ENCODE data around the gene CIDEB. TPM values are rescaled to one million over a fixed set of nuclear protein-coding genes. Genes with fewer than 3 reads are reported as not detected.

Gene CIDEB
- total RNA-seq (32.8 and 34.3 TPM in 2 replicates), polyA plus RNA-seq (17.9 and 26.2 TPM in 2 replicates), polyA minus RNA-seq (15.1 and 25.2 TPM in 2 replicates)
- total RNA-seq (2013), result 10.8 TPM

- peaks cover 3 to 58% of the 10 kb centered on the region in 2 experiments for H3K36me3 ChIP-seq (replicated peaks in 1 of 2; ENCODE audit: control extremely low read depth in 1 of 2, control insufficient read depth in 1 of 2, extremely low read depth in 1 of 2, insufficient read depth in 2 of 2, low read length in 1 of 2)
- intact Hi-C loops (cut with micrococcal nuclease), result loop anchor here (1.0 kb wide), 3 partner anchors 8 to 91 kb away; partner anchors contain the start of genes DHRS1, MDP1, NOP9 and RABGGTA
- H3K4me3 ChIP-seq (ENCODE audit: control extremely low read depth in 1 of 5, extremely low read depth in 1 of 5, insufficient read depth in 1 of 5, low read depth in 2 of 5, low read length in 4 of 5), result no peak within 1 kb of the TSS
- whole genome bisulfite sequencing (ENCODE audit: insufficient coverage), result 58% methylated on average over 6 of the region's 6 CpGs
- H3K9me3 ChIP-seq (ENCODE audit: control extremely low read depth in 1 of 3, control insufficient read depth in 2 of 3, insufficient read depth in 1 of 3, low read length in 2 of 3), result no peaks in the 10 kb centered on the region
- ChIA-PET CTCF (interaction anchor here (0.7 to 9.4 kb wide), 50 partner anchors 10 to 688 kb away, joined by 3 to 116 read pairs (median 4); partner anchors contain the start of genes CBLN3, CHMP4A, DCAF11 and DHRS1), POLR2A (interaction anchor here (0.8 to 1.6 kb wide), 3 partner anchors 8 to 66 kb away, joined by 4 to 12 read pairs (median 6); partner anchors contain the start of genes DHRS1, NOP9 and TINF2)
- no peak for ATAC-seq (ENCODE audit: low read depth)
- no peaks in the 10 kb centered on the region for H3K27me3 Mint-ChIP-seq
- H3K27me3 ChIP-seq (replicated peaks in 1 of 4; ENCODE audit: control extremely low read depth in 1 of 4, control insufficient read depth in 3 of 4, insufficient read depth in 4 of 4, low read length in 3 of 4), result no peaks in the 10 kb centered on the region
- H3K9ac ChIP-seq (ENCODE audit: low read length), result no peak within 1 kb of the TSS
- no peak within 1 kb of the TSS for H3K4me3 Mint-ChIP-seq
- H3K4me1 ChIP-seq (ENCODE audit: control insufficient read depth in 2 of 2, insufficient read depth in 2 of 2, low read length in 2 of 2), result peaks cover 22 to 36% of the 10 kb centered on the region in 2 donors
- no peak within 1 kb of the TSS for H2AFZ ChIP-seq (ENCODE audit: insufficient read depth, low read depth, low read length, poor library complexity, severe bottlenecking)
- H3K79me2 ChIP-seq (ENCODE audit: control insufficient read depth, insufficient read depth, low read length), result peaks cover 25% of the 10 kb centered on the region
- no peak within 1 kb of the TSS for H3K27ac ChIP-seq (ENCODE audit: low read length in 2 of 2)
- H4K20me1 ChIP-seq (ENCODE audit: control insufficient read depth, insufficient read depth, low read length, poor library complexity, severe bottlenecking), result peaks cover 32% of the 10 kb centered on the region
- no peak for TF ChIP-seq EZH2 (IDR thresholded peaks at IDR 0.05; ENCODE audit: borderline replicate concordance, insufficient read depth, low read depth, low read length, poor library complexity, severe bottlenecking)
- peak; percentile 90 for TF ChIP-seq CTCF (IDR thresholded peaks at IDR 0.05)
- peak; percentile 81 for DNase-seq
- H3K4me1 Mint-ChIP-seq, result peaks cover 38% of the 10 kb centered on the region
- no peak within 1 kb of the TSS for H3K4me2 ChIP-seq (replicated peaks; ENCODE audit: low read depth, low read length, poor library complexity, severe bottlenecking)
- no peaks in the 10 kb centered on the region for H3K9me3 Mint-ChIP-seq (ENCODE audit: insufficient read depth)
- peak within 1 kb of the TSS; percentile 51 for H3K27ac Mint-ChIP-seq
Observed at GRCh38 chr14:24307575-24308341, at the start of gene CIDEB. CIDEB (minus strand) TSS chr14:24307977; CDS start chr14:24307858, 119 bp downstream.

GRCh38 chr14:24356208-24356607 is 48.4 kb upstream of the CIDEB start:
- intact Hi-C loops (cut with micrococcal nuclease), result no loop called here
- no peak overlapping the region for H2AFZ ChIP-seq (ENCODE audit: insufficient read depth, low read depth, low read length, poor library complexity, severe bottlenecking)
- Mint-ChIP-seq H3K4me1 (no peaks in the 10 kb centered on the region), H3K27me3 (peaks cover 36% of the 10 kb centered on the region), H3K4me3 (no peak overlapping the region), H3K27ac (no peak overlapping the region), H3K9me3 (ENCODE audit: insufficient read depth) (no peaks in the 10 kb centered on the region)
- no peak overlapping the region for H3K9ac ChIP-seq (ENCODE audit: low read length)
- H3K4me1 ChIP-seq (ENCODE audit: control insufficient read depth in 2 of 2, insufficient read depth in 2 of 2, low read length in 2 of 2), result no peaks in the 10 kb centered on the region
- DNase-seq (no peak), ATAC-seq (ENCODE audit: low read depth) (no peak)
- H3K27me3 ChIP-seq (replicated peaks in 1 of 4; ENCODE audit: control extremely low read depth in 1 of 4, control insufficient read depth in 3 of 4, insufficient read depth in 4 of 4, low read length in 3 of 4), result peaks cover 0 to 26% (median 8%) of the 10 kb centered on the region in 4 experiments
- 100% methylated on average over 3 of the region's 4 CpGs for WGBS (ENCODE audit: insufficient coverage)
- H4K20me1 ChIP-seq (ENCODE audit: control insufficient read depth, insufficient read depth, low read length, poor library complexity, severe bottlenecking), result no peaks in the 10 kb centered on the region
- no peaks in the 10 kb centered on the region for H3K36me3 ChIP-seq (replicated peaks in 1 of 2; ENCODE audit: control extremely low read depth in 1 of 2, control insufficient read depth in 1 of 2, extremely low read depth in 1 of 2, insufficient read depth in 2 of 2, low read length in 1 of 2)
- H3K9me3 ChIP-seq (ENCODE audit: control extremely low read depth in 1 of 3, control insufficient read depth in 2 of 3, insufficient read depth in 1 of 3, low read length in 2 of 3), result peaks cover 0 to 1% (median 0%) of the 10 kb centered on the region in 3 donors
- no peak overlapping the region for H3K4me3 ChIP-seq (ENCODE audit: control extremely low read depth in 1 of 5, extremely low read depth in 1 of 5, insufficient read depth in 1 of 5, low read depth in 2 of 5, low read length in 4 of 5)
- TF ChIP-seq EZH2 (IDR thresholded peaks at IDR 0.05; ENCODE audit: borderline replicate concordance, insufficient read depth, low read depth, low read length, poor library complexity, severe bottlenecking) (no peak), CTCF (IDR thresholded peaks at IDR 0.05) (no peak)
- H3K79me2 ChIP-seq (ENCODE audit: control insufficient read depth, insufficient read depth, low read length), result no peaks in the 10 kb centered on the region
- H3K4me2 ChIP-seq (replicated peaks; ENCODE audit: low read depth, low read length, poor library complexity, severe bottlenecking), result no peak overlapping the region
- ChIA-PET CTCF (interaction anchor here (0.6 to 1.4 kb wide), 2 partner anchors 10 to 11 kb away, joined by 3 read pairs; no protein-coding TSS in a partner anchor), POLR2A (interaction anchor here (0.6 kb wide), 1 partner anchor 33 kb away, joined by 4 read pairs; no protein-coding TSS in a partner anchor)
- H3K27ac ChIP-seq (ENCODE audit: low read length in 2 of 2), result no peak overlapping the region

Measured in B cell (primary cell).